AG04449 (cell line): ENCODE results near the gene ITGAL.
A peak's percentile ranks its signal among the peaks of the same experiment; 100 is the strongest.

Experiments
- CTCF ChIA-PET: fragments of 350-600 bp; formaldehyde crosslinking; extraction: SDS; loops from one replicate; lab custom pipeline; 2021; ENCODE audit warnings: antibody characterized with exemption; lab: Yijun Ruan, JAX
- POLR2A ChIA-PET: fragments of 400-600, 350-600 bp; formaldehyde crosslinking; extraction: SDS; loops from one replicate; lab custom pipeline; 2020; ENCODE audit warnings: antibody characterized with exemption, inconsistent platforms; lab: Yijun Ruan, JAX
- DNase-seq: peaks from one replicate; pipeline ENCODE4 v3.0.0-alpha.2; 2010; ENCODE audit warnings: low read depth, low spot score
- H3K4me3 ChIP-seq: 2 replicates; pipeline ENCODE4 v1.5.1; 2011; ENCODE audit warnings: low read depth, mild to moderate bottlenecking, control low read depth, low read length
- CTCF ChIP-seq: IDR thresholded peaks from one replicate; pipeline ENCODE4 v1.5.1; 2011; ENCODE audit warnings: mild to moderate bottlenecking, moderate library complexity, low read length, control low read depth, inconsistent platforms; ENCODE audit not compliant: insufficient read depth; ENCODE audit errors: missing control alignments

The ITGAL gene

GRCh38 chr16:30532285-30533145 is 60.0 kb downstream of the ITGAL start:
- POLR2A ChIA-PET = interaction anchor here (0.7 kb wide), 1 partner anchor 49 kb away, joined by 3 read pairs; no protein-coding TSS in a partner anchor
- no peak overlapping the region for H3K4me3 ChIP-seq
- CTCF ChIA-PET = interaction anchor here (1.3 kb wide), 1 partner anchor 11 kb away, joined by 3 read pairs; no protein-coding TSS in a partner anchor
- DNase-seq = no peak
- TF ChIP-seq CTCF = no peak

- no peak for DNase-seq
- ChIA-PET CTCF (no interaction called here), POLR2A (no interaction called here)
- TF ChIP-seq CTCF = no peak
- peak overlapping the region; percentile 70; the same call in 1 of the 2 replicates for H3K4me3 ChIP-seq
These were observed 60.6 kb downstream of the ITGAL start for GRCh38 chr16:30533146-30533522.

GRCh38 chr16:30533748-30534367 is 61.3 kb downstream of the ITGAL start:
- DNase-seq = no peak
- ChIA-PET CTCF (interaction anchor here (1.0 to 1.6 kb wide), 2 partner anchors 99 to 125 kb away, joined by 3 read pairs; no protein-coding TSS in a partner anchor), POLR2A (interaction anchor here (2.1 kb wide), 1 partner anchor 25 kb away, joined by 6 read pairs; the partner anchor contains the start of gene ZNF764)
- peak overlapping the region; percentile 70 for H3K4me3 ChIP-seq
- no peak for TF ChIP-seq CTCF

GRCh38 chr16:30534368-30535105 is 62.0 kb downstream of the ITGAL start, which contains the start of gene ZNF747:
ZNF747 (minus strand) TSS chr16:30534858; CDS start chr16:30534679, 179 bp downstream.
- no peak for DNase-seq
- TF ChIP-seq CTCF = no peak
- peak within 1 kb of the TSS; percentile 70 for H3K4me3 ChIP-seq
- ChIA-PET CTCF (interaction anchor here (1.0 to 2.9 kb wide), 15 partner anchors 9 to 126 kb away, joined by 3 to 27 read pairs (median 7); partner anchors contain the start of genes DCTPP1, ZNF764, ZNF768 and ZNF785), POLR2A (interaction anchor here (0.9 to 2.1 kb wide), 5 partner anchors 24 to 99 kb away, joined by 3 to 6 read pairs (median 4); partner anchors contain the start of genes SEPHS2, ZNF688, ZNF689 and ZNF764)

GRCh38 chr16:30535106-30535776 is 62.7 kb downstream of the ITGAL start:
- no peak for DNase-seq
- H3K4me3 ChIP-seq = peak overlapping the region; percentile 70
- CTCF ChIA-PET = interaction anchor here (0.8 to 2.9 kb wide), 33 partner anchors 8 to 162 kb away, joined by 3 to 27 read pairs (median 6); partner anchors contain the start of genes DCTPP1, ZNF688, ZNF764 and ZNF768
- no peak for TF ChIP-seq CTCF
- POLR2A ChIA-PET = interaction anchor here (0.7 to 2.1 kb wide), 7 partner anchors 8 to 117 kb away, joined by 3 to 6 read pairs (median 4); partner anchors contain the start of genes SEPHS2, ZNF688, ZNF689 and ZNF764
